WTC11 (cell line): Measurements from ENCODE around the gene CACNA1C. TPM values are rescaled to one million over a fixed set of nuclear protein-coding genes. Genes with fewer than 3 reads are reported as not detected.

ENCODE experiments used
- ATAC-seq: fragments of 200-7000 bp; cut with Tn5 transposase; 2 replicates; pipeline ENCODE4 v1.10.0; 2021; ENCODE audit warnings: mild to moderate bottlenecking, moderate library complexity
- CTCF ChIA-PET: fragments of 300-600 bp; sonication (Branson Sonifier 250); formaldehyde crosslinking; loops from one replicate; lab custom pipeline; 2021; ENCODE audit warnings: antibody characterized with exemption; lab: Charles Lee
- POLR2A ChIA-PET: fragments of 350-600 bp; sonication (Branson Sonifier 250); formaldehyde crosslinking; loops from one replicate; lab custom pipeline; 2021; ENCODE audit warnings: antibody characterized with exemption; lab: Charles Lee
- DNase-seq: peaks from one replicate; pipeline ENCODE4 v3.0.0; 2021; ENCODE audit warnings: low spot score
- H3K27ac Mint-ChIP-seq: 2 replicates; pipeline ENCODE4 v1.8.0; 2021; ENCODE audit warnings: mixed read lengths
- H3K27me3 Mint-ChIP-seq: 2 replicates; pipeline ENCODE4 v1.8.0; 2021; ENCODE audit warnings: low read depth, mild to moderate bottlenecking, moderate library complexity, mixed read lengths
- H3K36me3 Mint-ChIP-seq: 2 replicates; pipeline ENCODE4 v1.8.0; 2021; ENCODE audit warnings: mixed read lengths
- H3K4me1 Mint-ChIP-seq: 2 replicates; pipeline ENCODE4 v1.8.0; 2022; ENCODE audit warnings: mixed read lengths
- H3K4me3 Mint-ChIP-seq: 2 replicates; pipeline ENCODE4 v1.8.0; 2021; ENCODE audit warnings: mild to moderate bottlenecking, moderate library complexity, mixed read lengths
- H3K9me3 Mint-ChIP-seq: 2 replicates; pipeline ENCODE4 v1.8.0; 2021; ENCODE audit warnings: mixed read lengths
- ATF1 ChIP-seq: sonication (generic); formaldehyde crosslinking; IDR thresholded peaks from 2 replicates; pipeline ENCODE4 v1.8.1; 2023; ENCODE audit warnings: mild to moderate bottlenecking, moderate library complexity, missing genetic modification reagents
- CREM ChIP-seq: sonication (generic); formaldehyde crosslinking; IDR thresholded peaks from 2 replicates; pipeline ENCODE4 v1.8.1; 2022; ENCODE audit warnings: mild to moderate bottlenecking, missing genetic modification reagents, moderate library complexity
- ELF4 ChIP-seq: sonication (generic); formaldehyde crosslinking; IDR thresholded peaks from 2 replicates; pipeline ENCODE4 v1.8.1; 2022; ENCODE audit warnings: low read depth, mild to moderate bottlenecking, moderate library complexity, missing genetic modification reagents
- FOXK1 ChIP-seq: sonication (generic); formaldehyde crosslinking; IDR thresholded peaks from 2 replicates; pipeline ENCODE4 v1.8.0; 2022; ENCODE audit warnings: mild to moderate bottlenecking, moderate library complexity, missing genetic modification reagents
- GABPB1 ChIP-seq: sonication (generic); formaldehyde crosslinking; IDR thresholded peaks from 2 replicates; pipeline ENCODE4 v1.8.1; 2023; ENCODE audit warnings: mild to moderate bottlenecking, missing genetic modification reagents
- JAZF1 ChIP-seq: fragments of 250-450 bp; sonication (Bioruptor Pico); IDR thresholded peaks from 2 replicates; pipeline ENCODE4 v1.9.0; 2021; ENCODE audit warnings: moderate library complexity, mild to moderate bottlenecking, inconsistent platforms
- MXD4 ChIP-seq: fragments of 250-450 bp; sonication (Bioruptor Pico); IDR thresholded peaks from 2 replicates; pipeline ENCODE4 v1.8.0; 2021; ENCODE audit warnings: mild to moderate bottlenecking, moderate library complexity, borderline replicate concordance
- PRRX2 ChIP-seq: fragments of 250-450 bp; sonication (Bioruptor Pico); IDR thresholded peaks from 2 replicates; pipeline ENCODE4 v1.8.0; 2021; ENCODE audit warnings: mild to moderate bottlenecking
- RELA ChIP-seq: sonication (generic); formaldehyde crosslinking; IDR thresholded peaks from 2 replicates; pipeline ENCODE4 v1.8.1; 2022; ENCODE audit warnings: missing genetic modification reagents, mild to moderate bottlenecking, borderline replicate concordance
- TEAD1 ChIP-seq: sonication (generic); formaldehyde crosslinking; IDR thresholded peaks from 2 replicates; pipeline ENCODE4 v1.8.0; 2022; ENCODE audit warnings: mild to moderate bottlenecking, missing genetic modification reagents
- ZNF219 ChIP-seq: sonication (generic); formaldehyde crosslinking; IDR thresholded peaks from 2 replicates; pipeline ENCODE4 v1.8.0; 2023; ENCODE audit warnings: missing genetic modification reagents, mild to moderate bottlenecking, borderline replicate concordance
- ZNF396 ChIP-seq: fragments of 250-450 bp; sonication (Bioruptor Pico); IDR thresholded peaks from 2 replicates; pipeline ENCODE4 v1.8.0; 2021; ENCODE audit warnings: mild to moderate bottlenecking, moderate library complexity, borderline replicate concordance
- total RNA-seq: library from RNA; stranded (reverse); gene quantifications from 3 replicates; pipeline ENCODE4 v1.2.3, GENCODE V29; 2021
- TF ChIP-seq, protein P1 (sequence below): sonication (generic); formaldehyde crosslinking; IDR thresholded peaks from 2 replicates; pipeline ENCODE4 v1.8.0; 2023; ENCODE audit warnings: missing genetic modification reagents
- TF ChIP-seq, protein P2 (sequence below): sonication (generic); formaldehyde crosslinking; IDR thresholded peaks from 2 replicates; pipeline ENCODE4 v1.8.1; 2022; ENCODE audit warnings: mild to moderate bottlenecking, moderate library complexity, missing genetic modification reagents
- TF ChIP-seq, protein P3 (sequence below): fragments of 250-450 bp; sonication (Bioruptor Pico); IDR thresholded peaks from 2 replicates; pipeline ENCODE4 v1.9.0; 2021; ENCODE audit warnings: moderate library complexity, mild to moderate bottlenecking, inconsistent platforms, borderline replicate concordance

CACNA1C gene
- total RNA-seq, 1 experiment from 2014 or later: 1.7 TPM

DNA sequence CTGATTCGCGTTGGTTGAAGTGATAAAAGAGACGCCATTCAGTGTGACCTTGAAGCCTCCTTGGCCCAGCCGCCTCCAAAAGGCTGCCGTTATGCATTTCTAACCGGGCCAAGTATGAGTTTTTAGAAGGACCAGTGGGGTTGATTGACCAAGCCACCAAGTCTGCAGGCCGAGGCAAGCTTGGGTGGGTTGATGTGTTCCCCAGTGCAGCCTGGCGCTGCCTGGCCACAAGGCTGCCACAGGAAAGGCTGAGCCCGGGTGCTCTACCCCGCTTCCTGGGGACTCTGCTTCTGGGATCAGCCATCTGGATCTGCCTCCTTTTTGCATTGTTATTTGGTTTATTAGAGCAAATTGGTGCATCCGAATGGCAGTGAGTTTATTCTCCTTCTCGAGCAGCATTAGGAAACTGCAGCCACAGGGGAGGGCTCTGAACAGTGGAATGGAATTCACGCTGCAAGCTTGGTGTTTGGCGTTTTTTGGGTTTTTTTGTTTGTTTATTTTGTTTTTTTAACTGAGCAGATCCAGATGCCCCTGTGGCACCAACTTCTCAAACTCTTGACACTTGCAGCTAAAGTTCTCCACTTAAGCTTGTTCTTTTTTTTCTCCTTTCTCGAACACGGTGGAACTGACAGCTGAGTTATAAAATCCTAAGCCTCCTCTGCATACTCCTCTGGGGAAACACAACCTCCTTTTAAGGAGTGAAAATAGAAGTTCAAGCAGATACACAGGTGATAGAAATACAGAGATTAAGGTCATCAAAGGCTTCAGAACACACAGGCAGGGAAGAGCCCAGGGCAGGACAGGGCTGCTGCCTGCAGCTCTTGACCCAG lies 596.6 kb downstream of the CACNA1C start (continued):
- TF ChIP-seq, protein P1, sequence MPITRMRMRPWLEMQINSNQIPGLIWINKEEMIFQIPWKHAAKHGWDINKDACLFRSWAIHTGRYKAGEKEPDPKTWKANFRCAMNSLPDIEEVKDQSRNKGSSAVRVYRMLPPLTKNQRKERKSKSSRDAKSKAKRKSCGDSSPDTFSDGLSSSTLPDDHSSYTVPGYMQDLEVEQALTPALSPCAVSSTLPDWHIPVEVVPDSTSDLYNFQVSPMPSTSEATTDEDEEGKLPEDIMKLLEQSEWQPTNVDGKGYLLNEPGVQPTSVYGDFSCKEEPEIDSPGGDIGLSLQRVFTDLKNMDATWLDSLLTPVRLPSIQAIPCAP (CRISPR knock-in tag): no peak
- no peak for TF ChIP-seq RELA
- TF ChIP-seq, all 79 proteins: peak for 0

DNA sequence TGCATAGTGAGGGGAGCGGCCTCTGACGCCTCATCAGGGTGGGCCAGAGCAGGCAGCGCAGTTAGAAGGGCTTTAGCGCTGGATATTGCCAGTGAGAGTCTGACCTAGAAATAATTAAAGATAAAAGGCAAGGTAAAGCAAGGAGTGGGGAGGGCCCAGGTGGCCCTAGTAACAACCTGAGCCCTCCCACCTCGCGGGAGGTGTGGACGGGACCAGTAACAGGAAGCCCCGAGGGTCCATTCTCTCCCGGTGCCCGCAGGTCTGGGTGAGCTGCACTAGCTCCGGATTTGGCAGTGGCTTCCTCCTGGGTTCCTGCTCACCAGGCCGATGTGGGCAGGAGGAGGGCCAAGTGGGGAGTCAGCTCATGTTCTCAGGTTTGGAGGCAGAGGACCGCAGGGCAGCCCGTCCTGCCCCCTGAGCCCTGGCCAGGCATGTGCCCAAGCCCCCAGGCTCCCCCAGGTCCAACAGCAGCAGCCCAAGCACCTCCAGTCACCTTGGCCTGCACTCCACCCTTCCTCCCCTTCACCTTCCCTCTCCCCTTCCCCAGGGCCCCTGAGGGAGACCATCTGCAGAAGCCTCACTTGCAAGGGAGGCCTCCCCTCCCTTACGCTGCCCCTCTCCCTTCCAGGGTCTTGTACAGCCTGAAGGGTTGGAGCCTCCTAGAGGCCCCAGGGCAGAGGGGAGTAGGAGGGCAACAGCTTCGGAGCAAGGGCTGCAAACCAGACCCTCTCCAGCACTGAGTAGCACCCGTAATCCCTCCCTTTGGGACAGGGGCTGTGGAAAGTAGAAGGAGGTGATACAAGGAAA lies 597.7 kb downstream of the CACNA1C start:
- ChIA-PET CTCF (interaction anchor here (1.6 to 1.8 kb wide), 3 partner anchors 10 to 134 kb away, joined by 4 to 16 read pairs (median 8); no protein-coding TSS in a partner anchor), POLR2A (no interaction called here)
- Mint-ChIP-seq H3K27ac (no peak overlapping the region), H3K4me1 (no peaks in the 10 kb centered on the region), H3K4me3 (no peak overlapping the region), H3K36me3 (no peaks in the 10 kb centered on the region), H3K9me3 (no peaks in the 10 kb centered on the region), H3K27me3 (no peaks in the 10 kb centered on the region)
- TF ChIP-seq MXD4 (CRISPR knock-in tag) (no peak), ZNF219 (CRISPR knock-in tag) (no peak), JAZF1 (CRISPR knock-in tag) (no peak), ZNF396 (CRISPR knock-in tag) (no peak), FOXK1 (CRISPR knock-in tag) (no peak)
- TF ChIP-seq, protein P2, sequence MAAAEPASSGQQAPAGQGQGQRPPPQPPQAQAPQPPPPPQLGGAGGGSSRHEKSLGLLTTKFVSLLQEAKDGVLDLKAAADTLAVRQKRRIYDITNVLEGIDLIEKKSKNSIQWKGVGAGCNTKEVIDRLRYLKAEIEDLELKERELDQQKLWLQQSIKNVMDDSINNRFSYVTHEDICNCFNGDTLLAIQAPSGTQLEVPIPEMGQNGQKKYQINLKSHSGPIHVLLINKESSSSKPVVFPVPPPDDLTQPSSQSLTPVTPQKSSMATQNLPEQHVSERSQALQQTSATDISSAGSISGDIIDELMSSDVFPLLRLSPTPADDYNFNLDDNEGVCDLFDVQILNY: no peak
- TF ChIP-seq, protein P1 (CRISPR knock-in tag): no peak
- TF ChIP-seq, protein P3, sequence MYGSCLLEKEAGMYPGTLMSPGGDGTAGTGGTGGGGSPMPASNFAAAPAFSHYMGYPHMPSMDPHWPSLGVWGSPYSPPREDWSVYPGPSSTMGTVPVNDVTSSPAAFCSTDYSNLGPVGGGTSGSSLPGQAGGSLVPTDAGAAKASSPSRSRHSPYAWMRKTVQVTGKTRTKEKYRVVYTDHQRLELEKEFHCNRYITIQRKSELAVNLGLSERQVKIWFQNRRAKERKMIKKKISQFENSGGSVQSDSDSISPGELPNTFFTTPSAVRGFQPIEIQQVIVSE (CRISPR knock-in tag): no peak
- DNase-seq: peak; percentile 10
- ATAC-seq: no peak

DNA sequence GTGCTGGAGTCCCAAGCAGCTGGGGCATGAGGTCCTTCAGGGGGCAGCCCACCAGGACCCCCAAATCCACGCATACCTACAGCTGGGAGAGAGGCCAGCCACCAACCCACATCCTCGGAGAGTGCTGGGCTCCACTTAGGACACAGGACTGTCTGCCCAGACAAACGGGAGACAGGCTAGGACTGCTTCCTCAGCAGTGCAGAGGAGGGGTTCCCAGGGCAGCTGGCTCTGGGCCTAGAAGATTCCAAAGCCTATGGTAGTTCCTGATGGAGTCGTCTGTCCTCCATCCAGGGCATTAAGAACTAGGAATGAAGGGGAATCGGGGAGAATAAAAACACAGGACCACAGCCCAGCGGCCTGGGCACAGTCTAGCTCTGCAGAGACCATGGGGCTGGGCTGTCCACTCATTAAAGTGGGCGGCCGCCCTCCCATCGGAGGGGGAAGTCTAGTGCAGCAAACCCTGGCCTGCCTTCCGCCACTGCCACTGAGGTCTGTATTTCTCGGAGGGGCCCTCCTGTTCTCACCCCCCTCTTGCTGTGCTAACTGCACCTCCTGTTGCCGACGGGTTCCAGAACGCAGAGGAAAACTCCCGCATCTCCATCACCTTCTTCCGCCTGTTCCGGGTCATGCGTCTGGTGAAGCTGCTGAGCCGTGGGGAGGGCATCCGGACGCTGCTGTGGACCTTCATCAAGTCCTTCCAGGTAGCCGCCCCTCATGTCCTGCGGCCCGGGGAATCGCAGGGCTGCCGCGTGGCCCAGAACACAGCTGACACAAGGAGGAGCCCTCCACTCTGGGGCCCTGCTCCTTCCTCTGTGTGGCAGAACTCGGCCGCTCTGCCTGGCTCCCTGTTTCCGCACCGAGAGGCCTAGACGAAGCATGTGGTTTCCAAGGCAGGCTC lies 598.5 kb downstream of the CACNA1C start:
- Mint-ChIP-seq H3K4me3 (no peak overlapping the region), H3K9me3 (no peaks in the 10 kb centered on the region), H3K36me3 (no peaks in the 10 kb centered on the region), H3K4me1 (no peaks in the 10 kb centered on the region), H3K27me3 (no peaks in the 10 kb centered on the region), H3K27ac (no peak overlapping the region; the same call in 1 of the 2 replicates)
- ATAC-seq: no peak
- POLR2A ChIA-PET: no interaction called here
- DNase-seq: peak; percentile 16
- CTCF ChIA-PET: interaction anchor here (1.0 to 3.8 kb wide), 6 partner anchors 10 to 291 kb away, joined by 3 to 38 read pairs (median 6); no protein-coding TSS in a partner anchor
- TF ChIP-seq CREM (CRISPR knock-in tag) (no peak), GABPB1 (CRISPR knock-in tag) (no peak), ATF1 (no peak), TEAD1 (CRISPR knock-in tag) (no peak), ELF4 (no peak), PRRX2 (no peak)
